HG03354 (cell line): Measurements from ENCODE around the gene RNF43.

Experiments
- ATAC-seq: cut with Tn5 transposase; IDR thresholded peaks from one replicate; pipeline ENCODE4 v1.9.1; 2021; ENCODE audit warnings: mild to moderate bottlenecking; ENCODE audit not compliant: unreplicated experiment, poor library complexity, severe bottlenecking

RNF43 gene

GRCh38 chr17:58417300-58418092 is at the start of gene RNF43:
Gene RNF43, minus strand, starts transcription at chr17:58417534. Its CDS starts 1,957 bp downstream, at chr17:58415577.
- peak; percentile 99 for ATAC-seq

DNA sequence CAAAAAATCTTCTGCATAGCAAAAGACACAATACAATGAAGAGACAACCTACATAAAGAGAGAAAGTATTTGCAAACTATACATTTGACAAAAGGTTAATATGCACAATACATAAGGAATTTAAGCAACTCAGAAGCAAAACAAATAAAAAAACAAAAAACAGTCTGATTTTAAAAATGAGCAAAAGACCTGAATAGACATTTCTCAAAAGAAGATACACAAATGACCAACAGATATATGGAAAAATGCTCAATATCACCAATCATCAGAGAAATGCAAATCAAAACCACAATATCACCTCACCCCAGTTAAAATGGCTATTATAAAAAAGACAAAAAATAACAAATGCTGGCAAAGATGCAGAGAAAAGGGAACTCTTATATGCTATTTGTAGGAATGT is 38.2 kb upstream of the RNF43 start:
- ATAC-seq = no peak

DNA sequence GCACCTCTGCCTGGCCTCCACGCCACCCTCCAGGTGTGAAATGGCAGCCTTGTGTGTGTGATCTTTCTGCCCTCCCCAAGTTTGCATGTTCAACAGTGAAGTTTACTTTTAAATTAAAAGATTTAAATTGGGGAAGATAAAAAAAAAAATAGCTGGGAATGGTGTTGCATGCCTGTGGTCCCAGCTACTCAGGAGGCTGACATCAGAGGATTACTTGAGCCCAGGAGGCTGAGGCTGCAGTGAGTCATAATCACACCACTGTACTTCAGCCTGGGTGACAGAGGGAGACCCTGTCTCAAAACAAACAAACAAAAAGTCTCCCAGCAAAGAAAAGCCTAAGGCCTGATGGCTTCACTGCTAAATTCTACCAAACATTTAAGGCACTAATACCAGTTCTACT is 35.4 kb upstream of the RNF43 start:
- ATAC-seq = no peak

- no peak for ATAC-seq
Observed at GRCh38 chr17:58447039-58447975, 30.0 kb upstream of the RNF43 start.

DNA sequence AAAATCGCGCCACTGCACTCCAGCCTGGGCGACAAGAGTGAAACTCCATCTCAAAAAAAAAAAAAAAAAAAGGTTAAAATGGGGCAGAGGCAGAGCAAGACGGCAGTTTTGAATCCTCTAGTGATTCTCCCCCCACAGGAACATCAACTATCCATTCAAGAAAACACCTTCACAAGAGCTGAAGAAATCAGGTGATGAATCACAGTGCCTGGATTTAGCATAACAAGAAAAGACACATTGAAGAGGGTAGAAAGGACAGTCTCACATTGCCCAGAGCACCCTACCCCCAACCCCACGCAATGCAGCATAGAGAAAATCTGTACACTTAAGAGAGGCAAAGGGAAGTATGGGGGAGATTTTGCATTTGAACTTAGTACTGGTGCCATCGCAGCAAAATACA is 28.8 kb upstream of the RNF43 start:
- no peak for ATAC-seq

GRCh38 chr17:58436805-58437239 is 19.5 kb upstream of the RNF43 start:
- ATAC-seq = no peak

- no peak for ATAC-seq
Observed at GRCh38 chr17:58436245-58436644, 18.9 kb upstream of the RNF43 start.

GRCh38 chr17:58432806-58433573 is 15.7 kb upstream of the RNF43 start:
- ATAC-seq = no peak

- ATAC-seq = no peak
Observed at GRCh38 chr17:58427807-58428206, 10.5 kb upstream of the RNF43 start.

DNA sequence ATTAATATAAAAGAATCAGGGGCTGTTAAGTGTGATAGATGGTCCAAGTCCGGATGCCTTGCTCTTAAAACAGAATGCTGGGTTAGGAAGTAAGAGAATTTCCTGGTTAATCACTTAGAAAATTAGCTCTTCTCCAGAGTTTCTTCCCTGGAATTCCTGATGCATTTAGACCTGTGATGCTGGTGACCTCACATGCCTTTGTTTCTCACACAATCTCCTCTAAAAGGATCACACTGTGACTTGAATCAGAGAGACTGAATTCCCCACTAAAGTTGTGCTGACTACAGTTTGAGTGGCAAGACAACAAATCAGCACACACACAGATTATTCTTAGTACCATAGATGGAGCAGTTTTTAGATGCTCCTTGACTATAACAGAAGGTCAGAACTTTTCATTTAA is 4.4 kb upstream of the RNF43 start:
- ATAC-seq = no peak

DNA sequence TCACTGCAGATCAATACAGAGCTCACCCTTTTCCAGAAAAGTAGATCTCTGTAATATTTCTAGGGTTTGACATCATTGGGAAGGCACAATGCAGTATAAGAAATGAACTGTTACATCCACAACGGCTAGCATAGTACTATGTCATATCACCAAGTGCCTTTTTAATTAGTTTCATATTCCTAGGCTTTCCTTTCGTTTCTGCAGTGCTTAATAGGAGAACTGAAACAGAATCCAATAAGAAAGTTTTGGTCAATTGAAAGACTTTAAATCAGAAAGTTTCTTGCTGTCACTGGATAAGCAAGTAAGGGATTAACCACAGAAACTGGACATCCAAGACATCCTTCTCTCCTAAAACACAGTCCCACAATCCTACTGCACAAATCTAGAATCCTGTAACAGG is 3.5 kb upstream of the RNF43 start:
- no peak for ATAC-seq

DNA sequence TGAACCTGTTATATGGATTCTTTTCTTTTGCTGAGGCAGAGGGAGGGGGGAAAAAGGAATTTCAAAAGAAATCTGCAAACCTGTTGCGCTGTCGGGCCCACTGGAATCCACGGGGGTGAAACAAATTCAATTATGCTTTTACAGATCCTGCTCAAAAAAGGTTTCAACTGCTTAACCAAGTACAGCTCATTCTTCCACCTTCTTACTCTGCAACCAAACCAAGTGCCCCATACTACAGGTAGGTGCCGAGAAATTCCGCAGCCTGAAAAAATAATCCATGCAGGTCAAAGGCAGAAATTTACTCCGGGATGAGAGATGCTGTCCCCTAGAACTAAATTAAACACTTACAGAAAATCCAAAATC is 416 bp downstream of the RNF43 start:
- no peak for ATAC-seq

DNA sequence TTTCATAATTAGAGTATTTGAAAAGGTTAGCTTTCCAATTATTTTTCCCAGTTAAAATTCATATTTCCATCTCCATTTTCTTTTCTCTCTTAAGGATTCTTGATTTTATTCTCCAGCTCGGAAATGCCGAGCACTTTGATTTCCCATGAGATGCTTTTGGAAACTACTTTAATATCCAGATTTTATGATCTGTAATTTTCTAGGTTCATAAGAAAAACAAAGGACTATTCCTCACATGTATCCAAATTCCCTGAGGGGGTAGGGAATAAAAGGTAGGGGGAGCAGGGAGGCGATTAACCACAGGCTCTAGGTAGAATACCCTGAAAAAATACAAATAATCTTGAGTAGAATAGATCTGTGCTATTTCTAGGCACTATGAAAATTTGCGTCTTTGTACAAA is 938 bp downstream of the RNF43 start:
- ATAC-seq = no peak

GRCh38 chr17:58415371-58416055 is 1.8 kb downstream of the RNF43 start:
- no peak for ATAC-seq

DNA sequence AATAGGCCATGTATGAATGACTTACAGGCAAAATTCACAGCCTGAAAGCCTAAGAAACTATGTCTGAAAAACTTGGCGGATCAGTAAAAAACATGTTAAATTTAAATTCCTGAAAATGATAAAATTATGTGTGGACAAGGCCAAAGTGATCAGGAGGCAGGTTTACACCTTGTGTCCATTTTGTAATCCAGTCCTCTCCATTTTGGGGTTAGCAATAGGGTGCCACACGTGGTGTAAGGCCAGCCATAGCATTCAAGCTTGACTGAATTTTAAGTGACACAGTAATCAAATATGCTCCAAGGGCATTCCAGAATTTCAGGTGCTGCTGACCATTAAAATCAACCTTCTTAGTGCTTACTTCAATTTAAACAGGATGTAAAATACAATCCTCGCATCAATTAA is 2.7 kb downstream of the RNF43 start:
- ATAC-seq = no peak

DNA sequence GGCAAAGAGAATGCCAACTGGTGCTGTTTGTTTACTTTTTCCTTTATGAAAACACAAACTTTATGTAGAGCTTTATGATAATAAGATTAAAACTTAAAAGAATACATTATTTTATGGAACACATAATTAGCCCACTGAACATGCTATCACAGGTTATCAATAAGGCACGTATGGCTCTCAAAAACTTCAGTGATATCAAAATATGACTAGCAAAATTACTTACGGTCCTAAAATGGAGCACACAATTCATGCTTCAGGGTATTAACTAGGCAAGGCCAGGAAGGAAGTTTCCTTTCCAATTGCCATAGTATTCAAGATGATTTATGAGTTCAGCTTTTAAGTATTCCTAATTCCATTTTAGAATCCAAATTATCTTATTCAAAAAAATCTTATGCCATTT is 3.6 kb downstream of the RNF43 start:
- ATAC-seq = no peak

GRCh38 chr17:58412961-58413586 is 4.3 kb downstream of the RNF43 start:
- ATAC-seq = no peak

- no peak for ATAC-seq
Observed at GRCh38 chr17:58412064-58412703, 5.2 kb downstream of the RNF43 start.

GRCh38 chr17:58411408-58411894 is 5.9 kb downstream of the RNF43 start:
- no peak for ATAC-seq
